Parathyroid adenoma (tissue), 2 donors: ENCODE data around the gene DDO.

Experiments
- H2AFZ ChIP-seq: fragments of 300-600 bp; sonication (generic); one replicate; pipeline ENCODE4 v1.7.0; 2017; ENCODE audit warnings: antibody characterized with exemption, mild to moderate bottlenecking
- H3K27ac ChIP-seq: fragments of 300-600 bp; sonication (generic); one replicate; pipeline ENCODE4 v1.7.0; 2017
- H3K27me3 ChIP-seq: fragments of 300-600 bp; sonication (generic); one replicate; pipeline ENCODE4 v1.7.0; 2017; ENCODE audit warnings: low read length; ENCODE audit not compliant: control insufficient read depth, insufficient read depth
- H3K36me3 ChIP-seq: fragments of 300-600 bp; sonication (generic); one replicate; pipeline ENCODE4 v1.7.0; 2017; ENCODE audit warnings: low read length; ENCODE audit not compliant: control insufficient read depth, insufficient read depth
- H3K4me1 ChIP-seq: fragments of 300-600 bp; sonication (generic); one replicate; pipeline ENCODE4 v1.7.0; 2017; ENCODE audit warnings: control low read depth
- H3K4me2 ChIP-seq: fragments of 300-600 bp; sonication (generic); one replicate; pipeline ENCODE4 v1.7.0; 2017; ENCODE audit warnings: low read length
- H3K4me3 ChIP-seq: fragments of 300-600 bp; sonication (generic); one replicate; pipeline ENCODE4 v1.7.0; 2017; ENCODE audit warnings: low read depth, low read length
- H3K79me2 ChIP-seq: fragments of 300-600 bp; sonication (generic); one replicate; pipeline ENCODE4 v1.7.0; 2017; ENCODE audit warnings: control low read depth
- H3K9ac ChIP-seq: fragments of 300-600 bp; sonication (generic); one replicate; pipeline ENCODE4 v1.7.0; 2017; ENCODE audit warnings: mild to moderate bottlenecking
- H3K9me3 ChIP-seq: fragments of 300-600 bp; sonication (generic); one replicate; pipeline ENCODE4 v1.7.0; 2017; ENCODE audit warnings: low read length; ENCODE audit not compliant: control insufficient read depth
- CTCF ChIP-seq: fragments of 300-600 bp; sonication (generic); IDR thresholded peaks from one replicate; pipeline ENCODE4 v1.7.0; 2017; ENCODE audit warnings: antibody characterized with exemption, mild to moderate bottlenecking
- donor health status: primary hyperparathyroidism.

The DDO gene

GRCh38 chr6:110395221-110395620, 20.2 kb downstream of the DDO start:
- Histone ChIP-seq H3K27ac (no peak overlapping the region), H2AFZ (no peak overlapping the region), H3K4me1 (no peaks in the 10 kb centered on the region), H3K9ac (no peak overlapping the region), H3K27me3 (no peaks in the 10 kb centered on the region), H3K4me2 (no peak overlapping the region), H3K79me2 (no peaks in the 10 kb centered on the region), H3K4me3 (no peak overlapping the region), H3K36me3 (no peaks in the 10 kb centered on the region), H3K9me3 (no peaks in the 10 kb centered on the region)
- no peak for TF ChIP-seq CTCF

- TF ChIP-seq CTCF: no peak
- no peaks in the 10 kb centered on the region for H3K36me3 ChIP-seq
- no peak overlapping the region for H3K4me3 ChIP-seq
- no peak overlapping the region for H3K27ac ChIP-seq
- H3K9me3 ChIP-seq: no peaks in the 10 kb centered on the region
- H3K9ac ChIP-seq: no peak overlapping the region
- no peak overlapping the region for H2AFZ ChIP-seq
- H3K79me2 ChIP-seq: no peaks in the 10 kb centered on the region
- no peak overlapping the region for H3K4me2 ChIP-seq
- no peaks in the 10 kb centered on the region for H3K4me1 ChIP-seq
- H3K27me3 ChIP-seq: no peaks in the 10 kb centered on the region
Observed at GRCh38 chr6:110394409-110394808, 21.0 kb downstream of the DDO start.

GRCh38 chr6:110392727-110393126, 22.6 kb downstream of the DDO start:
- Histone ChIP-seq H3K9me3 (no peaks in the 10 kb centered on the region), H3K27me3 (no peaks in the 10 kb centered on the region), H3K27ac (no peak overlapping the region), H3K4me1 (no peaks in the 10 kb centered on the region), H3K4me2 (no peak overlapping the region), H3K4me3 (no peak overlapping the region), H2AFZ (no peak overlapping the region), H3K36me3 (no peaks in the 10 kb centered on the region), H3K9ac (no peak overlapping the region), H3K79me2 (no peaks in the 10 kb centered on the region)
- no peak for TF ChIP-seq CTCF

- Histone ChIP-seq H3K4me3 (no peak overlapping the region), H3K27ac (no peak overlapping the region), H3K27me3 (no peaks in the 10 kb centered on the region), H3K4me1 (no peaks in the 10 kb centered on the region), H3K79me2 (no peaks in the 10 kb centered on the region), H3K9ac (no peak overlapping the region), H3K36me3 (no peaks in the 10 kb centered on the region), H2AFZ (no peak overlapping the region), H3K4me2 (no peak overlapping the region), H3K9me3 (no peaks in the 10 kb centered on the region)
- no peak for TF ChIP-seq CTCF
Observed at GRCh38 chr6:110390404-110390803, 25.0 kb downstream of the DDO start.

- H3K4me1 ChIP-seq: no peaks in the 10 kb centered on the region
- H3K79me2 ChIP-seq: no peaks in the 10 kb centered on the region
- no peak overlapping the region for H3K4me3 ChIP-seq
- no peaks in the 10 kb centered on the region for H3K27me3 ChIP-seq
- H2AFZ ChIP-seq: no peak overlapping the region
- no peak overlapping the region for H3K9ac ChIP-seq
- H3K9me3 ChIP-seq: no peaks in the 10 kb centered on the region
- no peak overlapping the region for H3K4me2 ChIP-seq
- H3K36me3 ChIP-seq: no peaks in the 10 kb centered on the region
- TF ChIP-seq CTCF: no peak
- H3K27ac ChIP-seq: no peak overlapping the region
Observed at GRCh38 chr6:110389689-110390382, 25.5 kb downstream of the DDO start.
